DND-41 (cell line): Measurements from ENCODE around the gene HSP90AB1.

ENCODE experiments used
- ATAC-seq: fragments of 200-7000 bp; cut with Tn5 transposase; 3 replicates; pipeline ENCODE4 v1.9.1; 2021; ENCODE audit warnings: low read depth; ENCODE audit not compliant: insufficient read depth
- DNase-seq: peaks from one replicate; pipeline ENCODE4 v3.0.0-alpha.2; 2020
- H2AFZ ChIP-seq: 2 replicates; pipeline ENCODE4 v1.6.0; 2012; ENCODE audit warnings: low read depth, low read length
- H3K27ac ChIP-seq: 2 replicates; pipeline ENCODE4 v1.5.1; 2012; ENCODE audit warnings: low read length, inconsistent platforms
- H3K27me3 ChIP-seq: fragments of 200-600 bp; sonication (generic); 2 replicates; pipeline ENCODE4 v1.6.0; 2012; ENCODE audit warnings: low read length, mild to moderate bottlenecking, inconsistent platforms; ENCODE audit not compliant: insufficient read depth, poor library complexity
- H3K36me3 ChIP-seq: 2 replicates; pipeline ENCODE4 v1.5.1; 2012; ENCODE audit warnings: low read length, inconsistent platforms; ENCODE audit not compliant: insufficient read depth
- H3K4me1 ChIP-seq: 2 replicates; pipeline ENCODE4 v1.5.1; 2012; ENCODE audit warnings: mild to moderate bottlenecking, low read length; ENCODE audit not compliant: insufficient read depth
- H3K4me2 ChIP-seq: 2 replicates; pipeline ENCODE4 v1.6.0; 2012; ENCODE audit warnings: mild to moderate bottlenecking, moderate library complexity, low read length, inconsistent platforms; ENCODE audit not compliant: insufficient read depth
- H3K4me3 ChIP-seq, 2 experiments: fragments of 200-600 bp in 1 of 2; shearing (Covaris generic) in 1 of 2; 2 replicates each; pipeline ENCODE4 v1.5.1; 2012 to 2016; ENCODE audit warnings: inconsistent platforms in 2 of 2, low read length in 2 of 2, mild to moderate bottlenecking in 2 of 2, low read depth in 1 of 2, moderate library complexity in 1 of 2
- H3K79me2 ChIP-seq: 2 replicates; pipeline ENCODE4 v1.6.0; 2012; ENCODE audit warnings: low read length, inconsistent platforms; ENCODE audit not compliant: insufficient read depth
- H3K9ac ChIP-seq: 2 replicates; pipeline ENCODE4 v1.6.0; 2012; ENCODE audit warnings: low read depth, mild to moderate bottlenecking, inconsistent platforms, low read length, moderate library complexity
- H3K9me3 ChIP-seq: 2 replicates; pipeline ENCODE4 v1.5.1; 2012; ENCODE audit warnings: low read length, moderate library complexity, mild to moderate bottlenecking, inconsistent platforms; ENCODE audit not compliant: insufficient read depth, severe bottlenecking
- H4K20me1 ChIP-seq: 2 replicates; pipeline ENCODE4 v1.6.0; 2012; ENCODE audit warnings: low read length; ENCODE audit not compliant: insufficient read depth
- EZH2 ChIP-seq: IDR thresholded peaks from 3 replicates; pipeline ENCODE4 v1.6.1; 2012; ENCODE audit warnings: borderline replicate concordance, low read depth, mild to moderate bottlenecking, moderate library complexity, low read length, inconsistent platforms; ENCODE audit not compliant: severe bottlenecking
- TF ChIP-seq, protein P1 (sequence below): IDR thresholded peaks from 2 replicates; pipeline ENCODE4 v1.5.1; 2012; ENCODE audit warnings: borderline replicate concordance, low read length, moderate library complexity, mild to moderate bottlenecking; ENCODE audit not compliant: poor library complexity, severe bottlenecking; ENCODE audit errors: extremely low read depth

HSP90AB1 gene

DNA sequence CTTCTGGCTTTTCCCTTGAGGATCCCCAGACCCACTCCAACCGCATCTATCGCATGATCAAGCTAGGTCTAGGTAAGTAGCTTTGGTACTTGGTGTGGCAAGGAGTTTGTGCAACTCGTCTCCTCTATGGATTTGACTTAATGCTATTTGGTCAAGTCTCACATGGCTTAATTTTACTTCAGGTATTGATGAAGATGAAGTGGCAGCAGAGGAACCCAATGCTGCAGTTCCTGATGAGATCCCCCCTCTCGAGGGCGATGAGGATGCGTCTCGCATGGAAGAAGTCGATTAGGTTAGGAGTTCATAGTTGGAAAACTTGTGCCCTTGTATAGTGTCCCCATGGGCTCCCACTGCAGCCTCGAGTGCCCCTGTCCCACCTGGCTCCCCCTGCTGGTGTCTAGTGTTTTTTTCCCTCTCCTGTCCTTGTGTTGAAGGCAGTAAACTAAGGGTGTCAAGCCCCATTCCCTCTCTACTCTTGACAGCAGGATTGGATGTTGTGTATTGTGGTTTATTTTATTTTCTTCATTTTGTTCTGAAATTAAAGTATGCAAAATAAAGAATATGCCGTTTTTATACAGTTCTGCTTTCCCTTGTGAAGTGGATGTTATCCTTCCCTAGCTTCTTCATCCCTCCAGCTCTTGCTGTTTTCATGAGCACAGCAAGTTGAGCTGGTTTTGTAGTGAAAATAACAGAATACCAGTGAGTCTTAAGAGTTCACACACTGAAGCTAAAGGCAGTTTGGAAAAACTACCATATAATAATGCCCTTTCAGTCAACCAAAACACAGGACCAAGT, 6.6 kb downstream of the HSP90AB1 start:
- peaks cover 73% of the 10 kb centered on the region for H3K36me3 ChIP-seq
- H3K79me2 ChIP-seq = peaks cover 46% of the 10 kb centered on the region
- H3K4me2 ChIP-seq = peak overlapping the region; percentile 20; the same call in 1 of the 2 replicates
- H4K20me1 ChIP-seq = peaks cover 58% of the 10 kb centered on the region
- H3K4me1 ChIP-seq = peaks cover 68% of the 10 kb centered on the region
- DNase-seq = peak; percentile 70
- H3K9me3 ChIP-seq = no peaks in the 10 kb centered on the region
- H3K9ac ChIP-seq = no peak overlapping the region
- no peak overlapping the region for H3K27ac ChIP-seq
- no peak overlapping the region for H3K4me3 ChIP-seq
- ATAC-seq = peak; percentile 50
- TF ChIP-seq, protein P1, sequence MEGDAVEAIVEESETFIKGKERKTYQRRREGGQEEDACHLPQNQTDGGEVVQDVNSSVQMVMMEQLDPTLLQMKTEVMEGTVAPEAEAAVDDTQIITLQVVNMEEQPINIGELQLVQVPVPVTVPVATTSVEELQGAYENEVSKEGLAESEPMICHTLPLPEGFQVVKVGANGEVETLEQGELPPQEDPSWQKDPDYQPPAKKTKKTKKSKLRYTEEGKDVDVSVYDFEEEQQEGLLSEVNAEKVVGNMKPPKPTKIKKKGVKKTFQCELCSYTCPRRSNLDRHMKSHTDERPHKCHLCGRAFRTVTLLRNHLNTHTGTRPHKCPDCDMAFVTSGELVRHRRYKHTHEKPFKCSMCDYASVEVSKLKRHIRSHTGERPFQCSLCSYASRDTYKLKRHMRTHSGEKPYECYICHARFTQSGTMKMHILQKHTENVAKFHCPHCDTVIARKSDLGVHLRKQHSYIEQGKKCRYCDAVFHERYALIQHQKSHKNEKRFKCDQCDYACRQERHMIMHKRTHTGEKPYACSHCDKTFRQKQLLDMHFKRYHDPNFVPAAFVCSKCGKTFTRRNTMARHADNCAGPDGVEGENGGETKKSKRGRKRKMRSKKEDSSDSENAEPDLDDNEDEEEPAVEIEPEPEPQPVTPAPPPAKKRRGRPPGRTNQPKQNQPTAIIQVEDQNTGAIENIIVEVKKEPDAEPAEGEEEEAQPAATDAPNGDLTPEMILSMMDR = peak; percentile 62
- no peak for TF ChIP-seq EZH2
- H2AFZ ChIP-seq = no peak overlapping the region
- no peaks in the 10 kb centered on the region for H3K27me3 ChIP-seq

DNA sequence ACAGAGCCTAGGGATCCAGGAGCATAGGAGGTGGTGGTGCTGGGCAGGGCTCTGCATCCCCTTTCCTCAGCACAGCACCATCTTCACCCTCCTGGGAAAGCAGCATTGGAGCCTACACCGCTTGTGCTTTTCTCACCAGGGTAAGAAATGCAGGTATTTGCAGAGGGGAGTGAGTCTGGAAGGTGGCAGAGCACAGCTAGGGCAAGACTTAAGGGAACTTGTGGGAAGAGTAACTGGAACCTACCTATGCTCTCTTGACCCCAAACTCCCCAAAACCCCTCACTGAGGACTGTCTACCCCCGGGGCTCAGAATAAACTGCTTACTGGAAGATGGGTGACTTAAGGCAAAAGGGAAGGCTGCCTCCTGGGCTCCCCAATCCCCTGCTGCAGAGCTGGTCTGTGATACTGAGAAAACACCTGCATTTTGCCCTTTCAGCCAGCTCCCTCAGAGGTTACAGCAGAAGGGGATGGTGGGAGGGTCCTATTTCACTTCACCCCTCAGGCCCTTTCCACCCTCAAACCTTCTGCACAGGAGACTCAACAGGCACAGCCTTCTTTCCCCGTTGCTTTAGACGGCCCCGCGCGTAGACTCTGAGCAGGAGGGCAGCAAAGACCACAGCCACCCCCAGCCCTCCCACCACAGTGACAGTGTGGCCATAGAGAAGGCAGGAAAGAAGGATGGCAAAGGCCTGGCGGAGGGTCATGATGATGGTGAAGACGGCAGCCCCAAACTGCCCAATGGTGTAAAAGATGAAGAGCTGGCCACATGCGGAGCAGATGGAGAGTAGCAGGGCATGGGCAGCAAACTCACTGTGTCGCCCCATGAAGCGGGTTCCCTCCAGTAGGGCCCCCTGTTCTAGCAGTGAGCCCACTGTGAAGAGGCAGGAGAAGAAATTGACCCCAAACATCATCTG, 7.5 kb downstream of the HSP90AB1 start:
- Histone ChIP-seq H4K20me1 (peaks cover 49% of the 10 kb centered on the region), H3K36me3 (peaks cover 72% of the 10 kb centered on the region), H3K79me2 (peaks cover 37% of the 10 kb centered on the region), H3K27me3 (no peaks in the 10 kb centered on the region), H3K9me3 (no peaks in the 10 kb centered on the region), H2AFZ (no peak overlapping the region), H3K4me3 (no peak overlapping the region), H3K9ac (no peak overlapping the region), H3K4me2 (peak overlapping the region; percentile 92; the same call in 1 of the 2 replicates), H3K4me1 (peaks cover 58% of the 10 kb centered on the region), H3K27ac (no peak overlapping the region)
- DNase-seq = no peak
- TF ChIP-seq, protein P1 = no peak
- no peak for TF ChIP-seq EZH2
- peak; percentile 3; the same call in 2 of the 3 replicates for ATAC-seq

DNA sequence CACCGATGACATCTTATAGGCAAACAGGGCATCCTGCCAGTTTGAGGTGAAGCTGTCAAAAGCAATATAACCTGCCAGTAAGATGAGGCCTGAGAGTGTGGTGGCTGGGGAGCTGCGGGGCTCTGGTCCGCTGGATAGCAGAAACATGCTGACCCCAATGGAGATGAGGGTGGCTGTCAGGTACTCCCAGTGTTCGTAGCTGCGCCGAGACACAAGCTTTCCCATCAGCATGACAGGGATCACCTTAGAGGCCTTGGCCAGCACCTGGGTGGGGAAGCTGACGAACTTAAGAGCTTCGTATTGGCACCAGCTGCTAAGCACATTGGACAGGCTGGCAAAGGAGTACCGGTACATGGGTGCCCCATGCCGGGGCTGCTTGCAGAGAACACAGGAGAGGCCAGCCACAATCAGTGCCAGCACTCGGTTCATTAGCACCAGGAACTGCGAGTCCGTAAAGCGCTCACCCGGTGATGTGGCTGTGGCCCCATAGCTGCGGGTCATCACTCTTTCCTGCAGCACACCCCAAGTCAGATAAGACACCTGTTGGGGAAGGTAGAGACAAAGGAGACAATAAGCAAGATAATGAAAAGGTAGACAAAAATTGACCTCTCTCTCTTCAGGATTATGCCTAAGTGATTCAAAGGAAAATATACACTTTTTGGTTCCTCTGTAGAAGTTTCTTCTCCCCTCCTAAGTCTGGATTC, 8.4 kb downstream of the HSP90AB1 start:
- Histone ChIP-seq H3K4me1 (peaks cover 50% of the 10 kb centered on the region), H2AFZ (no peak overlapping the region), H3K4me3 (peak overlapping the region in 1 of 2 experiments; percentile 96; a peak in 1 of 4 replicates), H3K9me3 (no peaks in the 10 kb centered on the region), H4K20me1 (peaks cover 41% of the 10 kb centered on the region; the same call in 1 of the 2 replicates), H3K36me3 (peaks cover 72% of the 10 kb centered on the region), H3K79me2 (peaks cover 29% of the 10 kb centered on the region), H3K4me2 (peak overlapping the region; percentile 92; the same call in 1 of the 2 replicates), H3K27me3 (no peaks in the 10 kb centered on the region), H3K9ac (peak overlapping the region; percentile 88; the same call in 1 of the 2 replicates), H3K27ac (no peak overlapping the region; the same call in 1 of the 2 replicates)
- TF ChIP-seq, protein P1 = no peak
- no peak for TF ChIP-seq EZH2
- ATAC-seq = peak; percentile 4; the same call in 2 of the 3 replicates
- peak; percentile 25 for DNase-seq
